OCI-LY3 (cell line): Measurements from ENCODE around the gene MARK2.

Experiments
- H2AFZ ChIP-seq: fragments of 200-600, 300-600 bp; shearing (Covaris generic); 2 replicates; pipeline ENCODE4 v1.6.0; 2014; ENCODE audit warnings: antibody characterized with exemption, low read depth, low read length
- H3K27ac ChIP-seq: fragments of 200-600, 300-600 bp; sonication (generic); 2 replicates; pipeline ENCODE4 v1.5.1; 2014; ENCODE audit warnings: mild to moderate bottlenecking, low read length, moderate library complexity, mixed read lengths
- H3K27me3 ChIP-seq: fragments of 200-600, 300-600 bp; sonication (generic); 2 replicates; pipeline ENCODE4 v1.6.1; 2014; ENCODE audit warnings: low read depth, low read length, mixed read lengths
- H3K36me3 ChIP-seq: fragments of 200-600, 300-600 bp; sonication (generic); replicated peaks from 2 replicates; pipeline ENCODE3; 2014; ENCODE audit warnings: low read depth, low read length, mixed read lengths
- H3K4me1 ChIP-seq: fragments of 300-600, 200-600 bp; sonication (generic); 2 replicates; pipeline ENCODE4 v1.6.1; 2014; ENCODE audit warnings: low read length, mixed read lengths
- H3K4me2 ChIP-seq: fragments of 200-600, 300-600 bp; sonication (generic); 2 replicates; pipeline ENCODE4 v1.6.1; 2014; ENCODE audit warnings: low read length, mixed read lengths
- H3K4me3 ChIP-seq: fragments of 300-600, 200-600 bp; sonication (generic); 2 replicates; pipeline ENCODE4 v1.5.1; 2014; ENCODE audit warnings: antibody characterized with exemption, mild to moderate bottlenecking, low read length, moderate library complexity
- H3K79me2 ChIP-seq: fragments of 300-600, 200-600 bp; shearing (Covaris generic); 2 replicates; pipeline ENCODE4 v1.6.1; 2014; ENCODE audit warnings: mild to moderate bottlenecking, low read length, mixed read lengths
- H3K9ac ChIP-seq: fragments of 300-600, 200-600 bp; shearing (Covaris generic); 2 replicates; pipeline ENCODE4 v1.6.0; 2014; ENCODE audit warnings: mild to moderate bottlenecking, low read length, moderate library complexity
- H3K9me3 ChIP-seq: fragments of 200-600, 300-600 bp; shearing (Covaris generic); 2 replicates; pipeline ENCODE4 v1.6.1; 2014; ENCODE audit warnings: low read length, mixed read lengths; ENCODE audit not compliant: insufficient read depth
- H4K20me1 ChIP-seq: fragments of 200-600, 300-600 bp; sonication (generic); 2 replicates; pipeline ENCODE4 v1.6.1; 2016; ENCODE audit warnings: low read length, mixed read lengths; ENCODE audit not compliant: insufficient read depth
- CTCF ChIP-seq: fragments of 200-600, 300-600 bp; sonication (generic); IDR thresholded peaks from 2 replicates; pipeline ENCODE4 v1.5.1; 2014; ENCODE audit warnings: antibody characterized with exemption, low read length, low read depth
- EZH2phosphoT487 ChIP-seq: fragments of 200-600 bp; shearing (Covaris generic); IDR thresholded peaks from 2 replicates; pipeline ENCODE4 v1.6.1; 2018; ENCODE audit warnings: antibody characterized with exemption, mixed run types, low read depth

MARK2 gene

DNA sequence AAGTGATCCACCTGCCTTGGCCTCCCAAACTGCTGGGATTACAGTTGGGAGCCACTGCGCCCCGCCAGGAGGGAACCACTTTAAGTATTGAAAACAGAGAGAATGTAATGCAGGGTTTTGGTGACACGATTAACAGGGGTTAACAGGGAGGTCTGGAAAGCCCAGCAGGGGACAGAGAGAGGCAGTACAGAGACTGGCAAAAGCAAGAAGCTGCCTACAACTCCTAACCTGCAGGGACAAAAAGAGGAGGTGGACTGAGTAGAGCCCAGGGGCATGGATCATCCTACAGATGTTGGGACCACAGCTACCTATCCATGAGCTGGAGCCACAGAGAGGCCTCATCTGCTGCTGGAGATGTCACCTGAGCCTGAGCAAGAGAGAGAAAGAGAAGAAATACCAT, 27.4 kb upstream of the MARK2 start:
- H3K27ac ChIP-seq = no peak overlapping the region
- H3K27me3 ChIP-seq = no peaks in the 10 kb centered on the region
- H3K9me3 ChIP-seq = no peaks in the 10 kb centered on the region
- H3K4me1 ChIP-seq = peaks cover 16% of the 10 kb centered on the region
- H2AFZ ChIP-seq = no peak overlapping the region
- H3K9ac ChIP-seq = no peak overlapping the region
- TF ChIP-seq CTCF (no peak), EZH2phosphoT487 (no peak)
- peaks cover 15% of the 10 kb centered on the region for H3K36me3 ChIP-seq
- peaks cover 31% of the 10 kb centered on the region for H3K79me2 ChIP-seq
- no peak overlapping the region for H3K4me3 ChIP-seq
- H4K20me1 ChIP-seq = peaks cover 23% of the 10 kb centered on the region
- no peak overlapping the region for H3K4me2 ChIP-seq

DNA sequence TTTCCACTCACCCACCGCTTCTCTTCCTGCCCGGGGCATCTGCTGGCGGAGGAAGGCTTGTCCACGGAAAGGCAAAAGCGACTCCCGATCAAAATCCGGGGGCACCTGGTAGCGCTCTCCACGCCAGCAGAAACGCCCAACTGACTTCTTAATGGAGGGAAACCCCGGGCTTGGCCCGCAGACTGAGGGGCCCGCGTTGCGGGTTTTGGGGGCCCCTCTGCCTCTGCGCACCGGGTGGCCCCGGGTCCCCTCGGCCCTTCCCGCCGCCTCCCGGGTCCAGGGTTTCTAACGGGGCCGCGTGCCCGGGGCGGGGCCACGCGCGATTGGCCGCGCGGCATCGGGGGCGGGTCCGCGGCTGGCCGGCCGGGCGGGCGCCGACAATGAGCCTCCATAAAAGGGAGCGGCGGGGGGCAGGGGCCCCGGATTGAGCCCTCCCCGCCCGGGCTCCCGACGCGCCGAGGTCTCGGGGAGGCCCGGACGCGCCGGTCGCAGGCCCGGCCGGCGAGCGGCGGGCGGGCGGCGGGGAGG, 25.8 kb upstream of the MARK2 start, which contains the start of gene SPINDOC:
SPINDOC (plus strand) TSS at position 422 of the 528 bp plus-strand sequence. CDS start 231 bp downstream, outside the sequence.
- Histone ChIP-seq H3K4me2 (peak within 1 kb of the TSS; percentile 91), H2AFZ (peak within 1 kb of the TSS; percentile 82), H3K4me1 (peaks cover 16% of the 10 kb centered on the region), H3K27ac (peak within 1 kb of the TSS; percentile 61), H3K4me3 (peak within 1 kb of the TSS; percentile 91), H3K36me3 (peaks cover 28% of the 10 kb centered on the region), H3K9ac (peak within 1 kb of the TSS; percentile 96), H3K79me2 (peaks cover 42% of the 10 kb centered on the region), H4K20me1 (peaks cover 32% of the 10 kb centered on the region), H3K9me3 (no peaks in the 10 kb centered on the region), H3K27me3 (no peaks in the 10 kb centered on the region)
- TF ChIP-seq EZH2phosphoT487 = no peak
- TF ChIP-seq CTCF = no peak

DNA sequence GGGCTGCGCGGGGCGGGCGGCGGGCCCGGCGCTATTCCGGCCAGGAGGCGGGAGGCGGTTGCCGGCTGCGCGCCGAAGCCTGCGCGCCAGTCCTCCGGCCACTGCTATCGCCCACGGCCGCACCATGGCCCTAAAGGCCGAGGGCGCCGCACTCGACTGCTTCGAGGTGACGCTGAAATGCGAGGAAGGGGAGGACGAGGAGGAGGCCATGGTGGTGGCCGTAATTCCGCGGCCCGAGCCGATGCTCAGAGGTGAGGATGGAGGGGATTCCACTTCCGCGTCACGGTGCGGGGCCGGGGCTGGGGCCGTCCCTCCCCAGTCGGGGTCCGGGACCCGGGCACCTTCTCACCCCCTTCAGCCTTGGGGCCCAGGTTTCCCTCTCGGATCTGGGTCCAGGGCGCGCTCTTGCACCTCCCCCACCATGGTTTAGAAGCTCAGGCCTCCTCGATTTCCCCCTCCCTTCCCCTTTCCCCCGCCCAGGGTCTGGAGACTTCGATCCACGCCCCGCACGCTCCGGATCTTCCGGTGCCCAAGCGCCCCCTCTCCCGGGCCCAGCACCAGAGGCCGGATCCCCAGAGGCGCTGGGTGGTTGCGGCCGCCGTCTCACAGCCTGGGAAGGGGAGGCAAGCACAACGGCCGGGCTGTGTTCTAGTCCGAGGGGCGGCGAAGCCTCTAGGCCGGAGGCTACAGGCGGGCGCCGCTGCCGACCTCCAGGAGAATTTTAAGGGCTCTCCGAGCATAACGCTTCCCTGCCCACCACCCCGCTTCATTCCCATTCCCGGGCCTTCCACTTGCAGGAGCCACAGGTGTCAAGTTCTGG, 25.1 kb upstream of the MARK2 start:
- TF ChIP-seq EZH2phosphoT487 (no peak), CTCF (no peak)
- H3K79me2 ChIP-seq = peaks cover 42% of the 10 kb centered on the region
- H2AFZ ChIP-seq = peak overlapping the region; percentile 82; the same call in 1 of the 2 replicates
- H3K4me2 ChIP-seq = peak overlapping the region; percentile 85
- peak overlapping the region; percentile 61 for H3K27ac ChIP-seq
- peaks cover 32% of the 10 kb centered on the region for H4K20me1 ChIP-seq
- H3K27me3 ChIP-seq = no peaks in the 10 kb centered on the region
- peak overlapping the region; percentile 91 for H3K4me3 ChIP-seq
- peak overlapping the region; percentile 96 for H3K9ac ChIP-seq
- peaks cover 16% of the 10 kb centered on the region for H3K4me1 ChIP-seq
- H3K36me3 ChIP-seq = peaks cover 35% of the 10 kb centered on the region
- H3K9me3 ChIP-seq = no peaks in the 10 kb centered on the region

- Histone ChIP-seq H3K79me2 (peaks cover 42% of the 10 kb centered on the region), H3K27me3 (no peaks in the 10 kb centered on the region), H3K4me1 (peaks cover 16% of the 10 kb centered on the region), H3K9me3 (no peaks in the 10 kb centered on the region), H3K36me3 (peaks cover 36% of the 10 kb centered on the region), H2AFZ (peak overlapping the region; percentile 82; the same call in 1 of the 2 replicates), H4K20me1 (peaks cover 32% of the 10 kb centered on the region), H3K27ac (peak overlapping the region; percentile 61), H3K4me2 (peak overlapping the region; percentile 85), H3K9ac (peak overlapping the region; percentile 96), H3K4me3 (peak overlapping the region; percentile 91)
- TF ChIP-seq CTCF = no peak
Measured at GRCh38 chr11:63814383-63814736, 24.6 kb upstream of the MARK2 start.
